Activated CD4-positive, alpha-beta T cell treated with anti-CD3 and anti-CD28 coated beads, Interleukin-2, amount 50 U/mL, for 24 hours (primary cell): ENCODE measurements around the gene ZCWPW1.
A peak's percentile ranks its signal among the peaks of the same experiment; 100 is the strongest.
"Not testable (repeated sequence)": the region's sequence is repeated elsewhere in the genome, so short reads cannot be mapped to it uniquely, and the experiment has no call there.

ENCODE experiments used
- DNase-seq, 2 donors: peaks; one replicate each; pipeline ENCODE4 v3.0.0-alpha.2; 2020; ENCODE audit warnings: low read depth in 1 of 2, low spot score in 1 of 2

The ZCWPW1 gene

GRCh38 chr7:100402241-100402640 lies 26.3 kb downstream of the ZCWPW1 start:
- no peak for DNase-seq

- no peak for DNase-seq
Measured at GRCh38 chr7:100401811-100402210, 26.7 kb downstream of the ZCWPW1 start.

GRCh38 chr7:100400656-100401055 lies 27.8 kb downstream of the ZCWPW1 start:
- no peak for DNase-seq

GRCh38 chr7:100400041-100400440 lies 28.5 kb downstream of the ZCWPW1 start:
- no peak for DNase-seq

GRCh38 chr7:100398239-100398638 lies 30.3 kb downstream of the ZCWPW1 start:
- DNase-seq: no peak

- no peak for DNase-seq
Measured at GRCh38 chr7:100397315-100398081, 31.0 kb downstream of the ZCWPW1 start.

- peak in 1 of 2 donors; percentile 65 for DNase-seq
Measured at GRCh38 chr7:100396421-100396982, 32.0 kb downstream of the ZCWPW1 start.

- DNase-seq: no peak
Measured at GRCh38 chr7:100394077-100394476, 34.4 kb downstream of the ZCWPW1 start.

- DNase-seq: no peak
Measured at GRCh38 chr7:100393233-100393905, 35.1 kb downstream of the ZCWPW1 start.

- no peak for DNase-seq
Measured at GRCh38 chr7:100390286-100391009, 38.1 kb downstream of the ZCWPW1 start.

- no peak for DNase-seq
Measured at GRCh38 chr7:100389437-100390088, 38.9 kb downstream of the ZCWPW1 start.

GRCh38 chr7:100387695-100388094 lies 40.8 kb downstream of the ZCWPW1 start:
- no peak for DNase-seq

- no peak for DNase-seq
Measured at GRCh38 chr7:100386940-100387339, 41.6 kb downstream of the ZCWPW1 start.

GRCh38 chr7:100384628-100385294 lies 43.7 kb downstream of the ZCWPW1 start:
- DNase-seq: no peak

- DNase-seq: not testable (repeated sequence)
Measured at GRCh38 chr7:100382234-100382853, 46.2 kb downstream of the ZCWPW1 start.

- not testable (repeated sequence) for DNase-seq
Measured at GRCh38 chr7:100381531-100382233, 46.8 kb downstream of the ZCWPW1 start.

- DNase-seq: no peak
Measured at GRCh38 chr7:100380196-100380595, 48.3 kb downstream of the ZCWPW1 start.

GRCh38 chr7:100378114-100378755 lies 50.3 kb downstream of the ZCWPW1 start:
- DNase-seq: no peak

- no peak for DNase-seq
Measured at GRCh38 chr7:100376066-100376465, 52.4 kb downstream of the ZCWPW1 start.
